ENCODE results near the gene RGS10. TPM values are rescaled to one million over a fixed set of nuclear protein-coding genes. Genes with fewer than 3 reads are reported as not detected.

Gene RGS10
- total and polyA plus RNA-seq, 9 of the 15 experiments (the other 6 are each of a cell fraction or from before 2014, with no cell fraction given) = 31.9 to 123 (median 62.1) TPM

DNA sequence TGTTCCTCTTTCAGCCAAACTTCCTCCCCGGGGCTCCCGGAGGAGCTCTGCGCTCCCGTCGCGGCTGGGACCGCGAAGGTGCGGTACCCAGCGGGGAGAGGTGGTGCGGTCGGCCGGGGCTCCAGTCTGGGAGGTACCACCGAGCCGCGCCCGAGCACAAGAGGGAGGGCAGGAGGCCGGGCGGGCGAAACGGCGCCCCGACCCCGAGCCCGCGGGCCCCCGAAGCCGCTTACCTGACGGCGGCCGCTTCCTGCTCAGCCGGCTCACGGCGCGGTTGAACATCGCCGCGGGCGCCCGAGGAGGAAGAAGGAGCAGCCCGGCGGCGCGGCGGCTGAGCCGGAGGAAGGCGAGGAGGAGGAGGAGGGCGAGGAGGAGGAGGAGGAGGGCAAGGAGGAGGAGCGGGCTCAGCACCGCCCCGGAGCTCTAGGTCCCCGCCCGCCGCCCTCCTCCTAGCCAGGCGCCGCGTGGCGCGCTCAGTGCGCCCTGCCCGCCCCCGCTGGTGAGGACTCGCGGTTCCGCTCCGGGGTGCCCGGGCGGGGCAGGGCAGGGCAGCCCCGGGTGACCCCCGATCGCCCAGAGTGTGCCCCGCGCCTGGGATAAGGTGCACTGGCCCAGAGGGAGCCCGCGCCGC, at the start of gene RGS10 (continued):
- TF ChIP-seq, protein P1, sequence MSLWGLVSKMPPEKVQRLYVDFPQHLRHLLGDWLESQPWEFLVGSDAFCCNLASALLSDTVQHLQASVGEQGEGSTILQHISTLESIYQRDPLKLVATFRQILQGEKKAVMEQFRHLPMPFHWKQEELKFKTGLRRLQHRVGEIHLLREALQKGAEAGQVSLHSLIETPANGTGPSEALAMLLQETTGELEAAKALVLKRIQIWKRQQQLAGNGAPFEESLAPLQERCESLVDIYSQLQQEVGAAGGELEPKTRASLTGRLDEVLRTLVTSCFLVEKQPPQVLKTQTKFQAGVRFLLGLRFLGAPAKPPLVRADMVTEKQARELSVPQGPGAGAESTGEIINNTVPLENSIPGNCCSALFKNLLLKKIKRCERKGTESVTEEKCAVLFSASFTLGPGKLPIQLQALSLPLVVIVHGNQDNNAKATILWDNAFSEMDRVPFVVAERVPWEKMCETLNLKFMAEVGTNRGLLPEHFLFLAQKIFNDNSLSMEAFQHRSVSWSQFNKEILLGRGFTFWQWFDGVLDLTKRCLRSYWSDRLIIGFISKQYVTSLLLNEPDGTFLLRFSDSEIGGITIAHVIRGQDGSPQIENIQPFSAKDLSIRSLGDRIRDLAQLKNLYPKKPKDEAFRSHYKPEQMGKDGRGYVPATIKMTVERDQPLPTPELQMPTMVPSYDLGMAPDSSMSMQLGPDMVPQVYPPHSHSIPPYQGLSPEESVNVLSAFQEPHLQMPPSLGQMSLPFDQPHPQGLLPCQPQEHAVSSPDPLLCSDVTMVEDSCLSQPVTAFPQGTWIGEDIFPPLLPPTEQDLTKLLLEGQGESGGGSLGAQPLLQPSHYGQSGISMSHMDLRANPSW (CRISPR knock-in tag; IDR thresholded peaks at IDR 0.05) = no peak
- TF ChIP-seq ZNF140 (CRISPR knock-in tag; IDR thresholded peaks at IDR 0.05) (no peak), POLR3A (IDR thresholded peaks at IDR 0.05; ENCODE audit: borderline replicate concordance, extremely low read depth, insufficient read depth, insufficient read length) (no peak), CBX8 (IDR thresholded peaks at IDR 0.05; ENCODE audit: borderline replicate concordance, extremely low read depth, low read depth, low read length, poor library complexity, severe bottlenecking) (no peak), PRPF4 (IDR thresholded peaks at IDR 0.05; ENCODE audit: insufficient read depth, low read depth, low read length, poor library complexity, severe bottlenecking) (no peak), KLF6 (CRISPR knock-in tag; IDR thresholded peaks at IDR 0.05; ENCODE audit: borderline replicate concordance) (no peak), SMARCB1 (IDR thresholded peaks at IDR 0.05; ENCODE audit: insufficient read length, low read depth) (no peak), ZNF263 (CRISPR knock-in tag; IDR thresholded peaks at IDR 0.05; ENCODE audit: borderline replicate concordance) (peak; percentile 100), ZNF124 (CRISPR knock-in tag; IDR thresholded peaks at IDR 0.05) (no peak), RHOXF2B (CRISPR knock-in tag; conservative IDR thresholded peaks at IDR 0.05) (no peak), IRF2 (CRISPR knock-in tag; IDR thresholded peaks at IDR 0.05) (no peak), XRCC4 (IDR thresholded peaks at IDR 0.05; ENCODE audit: extremely low read depth, insufficient read depth, insufficient read length) (no peak), ZNF75A (CRISPR knock-in tag; IDR thresholded peaks at IDR 0.05) (no peak), NONO (IDR thresholded peaks at IDR 0.05; ENCODE audit: low read depth in 2 of 2, low read length in 1 of 2) (peak in 1 of 2 experiments; percentile 38; a peak in 2 of 4 replicates)
- TF ChIP-seq, protein P2, sequence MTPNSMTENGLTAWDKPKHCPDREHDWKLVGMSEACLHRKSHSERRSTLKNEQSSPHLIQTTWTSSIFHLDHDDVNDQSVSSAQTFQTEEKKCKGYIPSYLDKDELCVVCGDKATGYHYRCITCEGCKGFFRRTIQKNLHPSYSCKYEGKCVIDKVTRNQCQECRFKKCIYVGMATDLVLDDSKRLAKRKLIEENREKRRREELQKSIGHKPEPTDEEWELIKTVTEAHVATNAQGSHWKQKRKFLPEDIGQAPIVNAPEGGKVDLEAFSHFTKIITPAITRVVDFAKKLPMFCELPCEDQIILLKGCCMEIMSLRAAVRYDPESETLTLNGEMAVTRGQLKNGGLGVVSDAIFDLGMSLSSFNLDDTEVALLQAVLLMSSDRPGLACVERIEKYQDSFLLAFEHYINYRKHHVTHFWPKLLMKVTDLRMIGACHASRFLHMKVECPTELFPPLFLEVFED (CRISPR knock-in tag; conservative IDR thresholded peaks at IDR 0.05) = no peak
- TF ChIP-seq, protein P3, sequence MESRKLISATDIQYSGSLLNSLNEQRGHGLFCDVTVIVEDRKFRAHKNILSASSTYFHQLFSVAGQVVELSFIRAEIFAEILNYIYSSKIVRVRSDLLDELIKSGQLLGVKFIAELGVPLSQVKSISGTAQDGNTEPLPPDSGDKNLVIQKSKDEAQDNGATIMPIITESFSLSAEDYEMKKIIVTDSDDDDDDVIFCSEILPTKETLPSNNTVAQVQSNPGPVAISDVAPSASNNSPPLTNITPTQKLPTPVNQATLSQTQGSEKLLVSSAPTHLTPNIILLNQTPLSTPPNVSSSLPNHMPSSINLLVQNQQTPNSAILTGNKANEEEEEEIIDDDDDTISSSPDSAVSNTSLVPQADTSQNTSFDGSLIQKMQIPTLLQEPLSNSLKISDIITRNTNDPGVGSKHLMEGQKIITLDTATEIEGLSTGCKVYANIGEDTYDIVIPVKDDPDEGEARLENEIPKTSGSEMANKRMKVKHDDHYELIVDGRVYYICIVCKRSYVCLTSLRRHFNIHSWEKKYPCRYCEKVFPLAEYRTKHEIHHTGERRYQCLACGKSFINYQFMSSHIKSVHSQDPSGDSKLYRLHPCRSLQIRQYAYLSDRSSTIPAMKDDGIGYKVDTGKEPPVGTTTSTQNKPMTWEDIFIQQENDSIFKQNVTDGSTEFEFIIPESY (CRISPR knock-in tag; IDR thresholded peaks at IDR 0.05) = no peak
- TF ChIP-seq, protein P4, sequence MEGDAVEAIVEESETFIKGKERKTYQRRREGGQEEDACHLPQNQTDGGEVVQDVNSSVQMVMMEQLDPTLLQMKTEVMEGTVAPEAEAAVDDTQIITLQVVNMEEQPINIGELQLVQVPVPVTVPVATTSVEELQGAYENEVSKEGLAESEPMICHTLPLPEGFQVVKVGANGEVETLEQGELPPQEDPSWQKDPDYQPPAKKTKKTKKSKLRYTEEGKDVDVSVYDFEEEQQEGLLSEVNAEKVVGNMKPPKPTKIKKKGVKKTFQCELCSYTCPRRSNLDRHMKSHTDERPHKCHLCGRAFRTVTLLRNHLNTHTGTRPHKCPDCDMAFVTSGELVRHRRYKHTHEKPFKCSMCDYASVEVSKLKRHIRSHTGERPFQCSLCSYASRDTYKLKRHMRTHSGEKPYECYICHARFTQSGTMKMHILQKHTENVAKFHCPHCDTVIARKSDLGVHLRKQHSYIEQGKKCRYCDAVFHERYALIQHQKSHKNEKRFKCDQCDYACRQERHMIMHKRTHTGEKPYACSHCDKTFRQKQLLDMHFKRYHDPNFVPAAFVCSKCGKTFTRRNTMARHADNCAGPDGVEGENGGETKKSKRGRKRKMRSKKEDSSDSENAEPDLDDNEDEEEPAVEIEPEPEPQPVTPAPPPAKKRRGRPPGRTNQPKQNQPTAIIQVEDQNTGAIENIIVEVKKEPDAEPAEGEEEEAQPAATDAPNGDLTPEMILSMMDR (IDR thresholded peaks at IDR 0.05 in 2 of 3, conservative IDR thresholded peaks at IDR 0.05 in 1 of 3; ENCODE audit: insufficient read depth in 2 of 3, low read depth in 1 of 3, low read length in 3 of 3) = no peak
- TF ChIP-seq, protein P5, sequence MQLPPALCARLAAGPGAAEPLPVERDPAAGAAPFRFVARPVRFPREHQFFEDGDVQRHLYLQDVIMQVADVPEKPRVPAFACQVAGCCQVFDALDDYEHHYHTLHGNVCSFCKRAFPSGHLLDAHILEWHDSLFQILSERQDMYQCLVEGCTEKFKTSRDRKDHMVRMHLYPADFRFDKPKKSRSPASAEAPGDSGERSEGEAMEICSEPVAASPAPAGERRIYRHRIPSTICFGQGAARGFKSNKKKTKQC (CRISPR knock-in tag; IDR thresholded peaks at IDR 0.05) = no peak
